CD4-positive, alpha-beta T cell treated with Interleukin-6 at 100 ng/mL for 8 hours (primary cell): ENCODE data around the gene KRTAP5-9.
"Not testable (repeated sequence)": the region's sequence is repeated elsewhere in the genome, so short reads cannot be mapped to it uniquely, and the experiment has no call there.

Experiments used
- DNase-seq: peaks from one replicate; pipeline ENCODE4 v3.0.0-alpha.2; 2020; ENCODE audit warnings: mixed read lengths, low spot score

KRTAP5-9 gene

GRCh38 chr11:71588314-71588713 lies 40.1 kb downstream of the KRTAP5-9 start:
- DNase-seq, result not testable (repeated sequence)

- not testable (repeated sequence) for DNase-seq
These were observed 40.8 kb downstream of the KRTAP5-9 start for GRCh38 chr11:71588822-71589545.

GRCh38 chr11:71589546-71589920 lies 41.3 kb downstream of the KRTAP5-9 start:
- not testable (repeated sequence) for DNase-seq
